NCI-H524 treated with DMSO at 0.1 percent for 48 hours (cell line): ENCODE data around the gene LAMP5.

Source experiments
- DNase-seq: peaks from one replicate; lab custom pipeline; 2025; lab: John Stamatoyannopoulos, UW

The LAMP5 gene

DNA sequence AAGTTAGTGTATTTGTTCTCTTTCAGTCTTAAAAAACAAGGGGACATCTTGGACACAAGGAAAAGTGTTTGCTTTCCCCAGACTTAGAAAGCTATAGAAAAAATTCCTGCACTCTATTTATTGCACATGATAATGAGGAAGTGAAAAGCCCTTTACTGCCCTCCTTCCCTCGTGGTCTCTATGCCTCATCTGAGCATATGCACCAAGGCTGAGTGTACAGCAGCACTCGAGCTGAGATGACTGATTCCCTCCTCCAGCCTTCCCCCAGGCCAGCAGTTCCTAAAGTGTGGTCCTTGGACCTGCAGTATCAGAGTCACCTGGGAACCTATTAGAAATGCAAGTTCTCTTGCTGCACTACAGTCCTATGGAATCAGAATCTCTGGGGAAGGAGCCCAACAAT is 14.3 kb upstream of the LAMP5 start:
- no peak for DNase-seq

DNA sequence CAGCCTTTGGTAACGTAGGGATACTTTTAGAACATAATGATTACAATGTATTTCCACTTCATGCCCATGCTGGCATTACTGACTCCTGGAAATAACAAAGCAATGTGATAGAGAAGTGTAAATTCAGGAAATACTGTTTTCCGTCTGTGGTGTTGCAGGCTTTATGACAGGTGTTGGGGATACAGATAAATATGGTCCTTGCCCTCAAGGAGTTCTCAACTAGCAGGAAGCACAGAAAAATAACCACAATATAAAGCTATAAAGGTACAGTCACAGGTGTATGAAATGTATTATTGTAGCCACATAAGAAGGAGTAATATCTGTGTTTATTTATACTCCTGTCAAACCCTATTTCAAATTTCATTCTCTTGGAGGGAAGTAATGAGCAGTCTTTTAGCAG is 12.9 kb upstream of the LAMP5 start:
- no peak for DNase-seq

DNA sequence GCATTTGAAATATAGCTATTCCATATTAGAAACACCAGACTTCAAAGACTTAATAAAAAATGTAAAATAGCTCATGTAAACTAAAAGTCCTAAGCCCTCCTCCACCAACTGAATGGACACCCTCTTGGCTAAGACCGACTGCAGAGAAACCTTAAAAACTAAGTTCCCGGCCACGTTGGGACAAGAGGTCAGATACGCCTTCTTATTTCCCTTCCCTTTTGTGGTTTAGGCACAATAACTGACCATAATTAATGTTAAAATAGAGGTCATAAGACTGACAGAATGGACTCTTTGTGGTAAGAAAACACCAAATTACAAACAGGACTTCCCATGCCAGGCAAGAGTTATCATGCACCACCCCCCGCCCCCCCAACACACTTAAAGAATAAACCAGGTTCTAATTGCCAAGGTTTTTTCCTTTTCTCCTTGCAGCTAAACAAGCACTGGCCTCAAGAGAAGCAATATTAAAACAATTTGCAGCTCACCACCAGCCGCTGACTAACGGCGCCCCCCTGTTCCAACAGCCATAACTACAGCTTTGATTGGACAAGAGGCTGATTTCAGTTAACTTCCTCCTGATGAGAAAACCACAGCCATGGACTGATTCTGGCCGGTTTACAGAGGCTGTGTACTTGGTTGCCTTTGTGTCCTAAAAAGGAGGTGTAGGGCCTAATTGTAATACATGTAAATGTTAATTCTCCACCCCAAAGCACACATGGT is 10.7 kb upstream of the LAMP5 start:
- no peak for DNase-seq

DNA sequence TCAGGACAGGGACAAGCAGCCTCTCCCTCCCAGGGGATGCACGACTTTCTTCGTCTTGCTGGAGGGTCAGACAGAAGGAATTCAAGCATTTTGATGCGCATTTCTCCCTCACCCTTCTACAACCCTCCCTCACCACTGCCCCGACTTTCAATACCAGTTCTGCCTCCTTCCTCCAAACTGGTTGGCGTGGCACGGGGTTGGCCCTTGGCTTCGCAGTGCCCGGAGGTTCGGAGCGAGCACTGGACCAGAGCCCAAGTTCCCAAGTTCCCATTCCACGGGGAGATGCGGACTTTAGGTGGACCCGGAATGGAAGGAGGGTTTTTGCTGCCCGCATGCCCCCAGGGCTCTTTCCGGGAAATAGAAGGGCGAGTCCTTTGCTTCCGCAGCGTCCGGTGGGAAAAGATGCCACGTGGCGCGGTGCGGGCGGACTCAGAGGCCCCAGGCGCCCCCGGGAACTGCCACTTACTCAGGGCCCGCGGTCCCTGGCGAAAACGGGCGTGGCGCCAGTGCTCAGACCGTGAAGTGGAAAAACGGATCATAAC is 8.0 kb upstream of the LAMP5 start:
- no peak for DNase-seq

DNA sequence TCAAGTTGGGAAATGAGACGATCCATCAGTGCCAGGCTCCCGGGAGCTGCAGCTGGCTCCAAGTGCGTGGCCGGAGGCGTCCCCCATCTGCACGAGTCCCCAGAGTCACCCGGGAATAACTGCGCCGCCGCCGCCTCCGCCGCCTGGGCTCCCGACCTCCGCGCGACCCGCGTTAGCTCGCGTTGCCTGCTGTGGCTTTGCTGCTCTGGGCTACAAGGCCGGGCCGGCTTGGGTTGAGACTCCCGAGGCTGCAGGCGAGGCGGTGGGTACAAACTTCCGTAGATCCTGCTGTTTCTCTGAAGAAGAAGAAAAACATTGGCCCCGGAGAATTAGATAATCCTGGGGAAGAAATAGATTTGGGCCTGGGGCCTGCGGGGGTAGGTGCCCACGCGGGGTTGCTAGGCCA is 7.4 kb upstream of the LAMP5 start:
- DNase-seq, result no peak

DNA sequence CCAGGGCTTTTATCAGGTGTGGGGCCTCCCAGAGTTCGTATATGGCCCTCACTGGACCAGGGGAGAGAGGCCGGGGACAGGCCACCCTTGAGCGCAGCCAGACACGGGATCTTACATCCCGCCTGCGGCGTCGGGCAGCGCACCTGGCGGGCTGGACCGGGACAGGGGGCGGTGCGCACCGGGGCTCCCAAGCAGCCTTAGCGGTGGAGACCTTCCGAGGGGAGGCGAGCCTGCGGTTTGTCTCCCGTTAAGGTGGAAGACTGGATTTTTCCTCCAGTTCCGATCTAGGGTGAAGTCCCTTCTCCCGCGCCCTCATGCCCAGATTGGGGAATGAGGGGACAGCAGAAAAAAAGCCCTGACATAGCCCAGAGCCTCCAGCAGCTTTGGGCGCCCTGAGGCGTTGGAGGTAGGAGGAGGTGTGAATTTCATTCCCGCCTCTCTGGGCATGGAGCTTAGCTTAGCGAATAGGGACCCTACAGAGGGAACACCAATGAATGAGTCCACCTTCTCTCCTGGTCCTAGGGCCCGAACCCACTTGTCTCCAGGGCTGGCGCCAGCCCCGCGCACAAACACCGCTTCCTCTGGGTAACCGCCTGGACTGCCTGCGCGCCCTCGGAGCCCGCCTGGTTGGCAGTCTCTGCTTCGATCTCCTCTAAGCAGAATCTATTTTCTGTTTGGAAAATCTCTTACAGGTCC is 6.7 kb upstream of the LAMP5 start:
- DNase-seq, result no peak

DNA sequence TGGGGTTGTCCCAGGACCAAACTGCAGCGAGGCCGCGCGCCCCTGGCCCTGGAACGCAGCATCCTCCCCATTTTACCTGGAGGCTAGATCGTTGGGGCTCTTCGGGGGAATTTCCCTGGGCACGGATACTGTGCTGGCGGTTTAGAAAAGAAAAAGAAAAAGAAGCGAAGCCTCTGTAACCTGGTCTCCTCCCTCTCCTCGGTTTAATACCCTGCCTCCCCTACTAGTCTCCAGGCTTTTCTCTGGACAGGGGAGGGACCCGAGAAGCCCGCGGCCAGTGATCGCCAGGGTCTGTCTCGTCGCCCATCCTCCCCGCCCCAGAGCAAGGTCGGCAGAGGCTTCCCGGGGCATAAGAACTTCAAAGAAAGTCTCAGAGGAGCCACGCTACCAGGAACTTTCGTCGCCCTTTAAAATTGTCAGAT is 6.1 kb upstream of the LAMP5 start:
- no peak for DNase-seq

DNA sequence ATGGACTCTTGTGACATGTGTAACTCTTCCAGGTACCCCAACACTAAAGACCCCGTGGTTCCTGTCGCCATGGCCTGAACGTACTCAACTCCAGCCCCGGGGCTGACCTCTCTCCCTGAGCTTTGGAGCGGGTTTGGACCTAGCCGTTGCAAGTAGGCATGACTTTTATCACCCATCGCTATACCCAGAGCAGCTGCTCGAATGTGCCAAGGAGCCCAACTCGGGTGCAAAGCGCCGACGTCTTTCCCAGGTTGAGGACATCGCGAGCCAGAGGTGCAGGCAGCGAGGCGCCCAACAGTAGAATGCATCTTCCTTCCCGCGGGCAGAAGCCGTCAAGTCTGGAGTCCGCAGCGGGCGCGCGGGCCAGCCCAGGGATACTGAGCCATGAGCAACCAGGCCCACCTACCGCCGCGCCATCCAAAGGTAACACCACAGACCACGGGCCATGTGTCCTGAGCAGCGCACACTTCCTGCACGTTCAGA is 5.7 kb upstream of the LAMP5 start:
- DNase-seq, result no peak

DNA sequence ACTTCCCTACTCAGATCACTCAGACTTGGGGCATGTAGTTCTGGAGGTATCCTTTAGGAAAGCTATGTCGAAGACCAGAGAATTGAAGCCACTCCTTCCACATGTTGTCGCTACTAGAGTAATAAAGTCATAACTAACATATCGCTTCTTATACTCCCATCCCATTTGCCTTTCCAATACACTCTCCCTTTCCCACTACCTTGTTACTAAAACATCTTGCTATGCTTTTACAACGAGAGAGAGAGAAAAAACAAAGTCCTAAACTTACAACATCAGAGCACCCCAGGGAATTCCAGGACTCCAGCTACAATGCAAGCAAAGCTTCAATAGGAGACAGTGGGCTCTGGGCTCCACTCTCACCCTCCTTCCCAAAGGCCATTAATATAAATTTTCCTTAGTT is 5.1 kb upstream of the LAMP5 start:
- DNase-seq, result no peak

DNA sequence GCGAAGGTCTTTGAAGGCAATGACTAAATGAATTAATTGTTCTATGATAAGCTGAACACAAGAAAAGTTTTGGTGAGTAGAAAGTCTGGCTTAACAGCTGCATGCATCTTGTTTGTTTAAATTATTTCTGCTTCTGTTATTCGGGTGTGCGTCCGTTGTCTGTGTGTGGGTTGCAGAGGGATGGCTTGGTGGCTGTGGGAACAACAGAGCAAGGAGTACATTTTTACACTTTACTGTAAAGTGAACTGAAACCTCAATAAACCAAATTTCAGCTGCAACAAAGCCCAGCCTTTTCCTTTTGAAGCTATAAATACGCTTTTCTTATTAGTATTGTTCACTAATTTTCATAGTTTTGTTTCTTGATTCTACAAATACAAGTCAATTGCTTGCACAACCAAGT is 3.5 kb upstream of the LAMP5 start:
- DNase-seq, result no peak

DNA sequence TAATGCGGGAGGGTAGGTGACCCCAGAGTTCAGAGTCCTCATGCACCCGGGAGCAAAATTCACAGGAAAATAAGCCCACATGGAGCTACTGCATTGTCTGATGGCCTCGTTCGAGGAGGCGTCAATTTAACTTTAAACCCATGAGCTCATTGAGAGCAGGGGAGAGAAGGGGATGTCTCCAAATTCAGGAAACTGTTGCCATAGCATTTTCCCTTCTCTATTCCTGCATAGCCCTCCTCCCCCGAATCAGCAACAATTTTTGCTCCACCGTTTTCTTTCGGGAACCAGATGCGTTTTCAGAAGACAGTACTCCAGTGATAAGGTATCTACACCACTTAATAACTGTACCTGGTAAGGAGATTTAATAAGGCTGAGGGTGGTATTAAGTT is 324 bp upstream of the LAMP5 start:
- DNase-seq, result no peak

DNA sequence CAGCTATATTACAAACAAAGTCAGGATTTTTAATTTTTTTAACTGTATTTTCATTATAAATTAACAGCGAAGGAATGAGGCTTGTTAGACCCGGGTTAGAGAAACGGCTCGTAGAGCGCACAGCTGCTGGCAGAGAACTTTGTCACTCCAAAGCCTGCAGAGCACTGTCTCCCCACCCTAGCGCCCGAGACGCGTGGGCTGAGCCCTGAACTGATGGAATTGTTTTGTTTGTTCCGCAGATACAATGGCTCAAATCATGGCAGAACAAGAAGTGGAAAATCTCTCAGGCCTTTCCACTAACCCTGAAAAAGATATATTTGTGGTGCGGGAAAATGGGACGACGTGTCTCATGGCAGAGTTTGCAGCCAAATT is 810 bp downstream of the LAMP5 start:
- no peak for DNase-seq

DNA sequence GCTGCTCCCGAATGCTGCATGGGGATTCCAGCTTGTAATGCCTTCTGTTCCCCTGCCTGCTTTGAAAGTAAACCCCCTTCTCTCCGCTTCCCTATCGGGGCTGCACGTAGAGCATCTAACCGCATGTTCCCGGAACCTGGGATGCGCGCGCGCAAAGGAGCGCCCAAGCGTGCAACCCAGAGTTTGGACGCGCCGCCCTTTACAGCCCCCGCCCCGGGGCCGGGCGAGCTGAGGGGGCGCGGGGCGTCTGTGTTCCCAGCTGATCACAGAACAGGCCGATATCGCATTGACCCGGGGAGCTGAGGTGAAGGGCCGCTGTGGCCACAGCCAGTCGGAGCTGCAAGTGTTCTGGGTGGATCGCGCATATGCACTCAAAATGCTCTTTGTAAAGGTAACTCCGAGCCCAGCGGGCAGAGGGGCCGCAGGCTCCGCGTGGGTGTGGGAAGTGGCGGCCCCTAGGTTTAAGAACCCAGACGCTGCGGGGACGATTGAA is 1.4 kb downstream of the LAMP5 start:
- DNase-seq, result no peak

DNA sequence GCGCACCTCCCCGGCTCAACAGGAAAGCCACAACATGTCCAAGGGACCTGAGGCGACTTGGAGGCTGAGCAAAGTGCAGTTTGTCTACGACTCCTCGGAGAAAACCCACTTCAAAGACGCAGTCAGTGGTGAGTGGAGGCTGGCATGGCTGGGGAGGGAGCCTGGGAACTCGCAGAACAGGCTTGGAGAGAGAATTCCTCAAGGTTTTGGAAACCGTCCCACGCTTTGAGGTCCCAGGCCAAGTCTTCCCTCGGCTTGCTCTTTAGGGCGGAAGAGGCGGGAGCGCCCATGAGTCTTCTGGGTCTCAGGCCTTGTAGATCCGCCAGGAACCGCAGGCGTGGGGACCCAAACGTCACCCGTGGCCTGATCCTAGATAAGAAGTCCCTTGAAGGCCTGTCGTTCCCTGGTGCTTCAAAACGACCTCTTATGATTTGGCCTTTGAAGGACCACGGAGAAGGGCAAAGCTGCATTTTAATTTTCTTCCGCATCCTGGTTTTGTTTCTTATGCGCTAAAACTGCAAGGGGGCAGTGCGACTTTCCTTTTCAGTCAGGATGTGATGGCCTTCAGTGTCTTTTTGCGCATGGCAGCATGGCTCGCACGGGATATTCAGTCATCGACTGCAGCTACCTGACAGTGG is 2.0 kb downstream of the LAMP5 start:
- DNase-seq, result no peak

DNA sequence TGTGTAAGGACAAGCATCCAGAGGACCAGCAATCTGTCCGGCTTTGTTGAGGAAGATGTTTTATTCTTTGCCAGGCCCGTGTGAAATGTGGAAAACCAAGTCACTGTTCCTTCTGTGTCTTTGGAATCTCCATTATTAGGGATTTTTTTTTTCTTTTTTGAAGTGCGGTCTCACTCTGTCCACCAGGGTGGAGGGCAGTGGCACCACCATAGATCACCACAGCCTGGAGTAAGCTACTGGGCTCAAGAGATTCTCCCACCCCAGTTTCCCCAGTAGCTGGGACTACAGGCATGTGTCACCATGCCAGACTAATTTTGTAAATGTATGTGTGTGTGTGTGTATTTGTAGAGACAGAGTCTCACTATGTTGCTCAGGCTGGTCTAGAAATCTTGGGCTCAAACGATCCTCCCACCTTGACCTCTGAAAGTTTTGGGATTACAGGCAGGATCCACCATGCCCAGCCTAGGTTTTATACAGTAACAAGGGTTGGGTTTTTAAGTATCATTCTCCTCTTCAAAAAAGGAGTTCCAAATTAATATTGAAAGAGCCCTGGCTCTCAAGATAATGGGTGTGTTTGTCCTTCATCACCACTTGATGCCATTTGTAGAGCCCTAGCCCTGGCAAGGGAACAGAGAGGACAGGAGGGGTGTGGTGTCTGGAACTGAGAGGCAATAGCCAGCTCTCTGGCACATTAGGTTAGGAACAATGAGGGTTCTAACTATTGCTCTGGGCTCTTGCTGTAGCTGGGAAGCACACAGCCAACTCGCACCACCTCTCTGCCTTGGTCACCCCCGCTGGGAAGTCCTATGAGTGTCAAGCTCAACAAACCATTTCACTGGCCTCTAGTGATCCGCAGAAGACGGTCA is 3.1 kb downstream of the LAMP5 start:
- no peak for DNase-seq

DNA sequence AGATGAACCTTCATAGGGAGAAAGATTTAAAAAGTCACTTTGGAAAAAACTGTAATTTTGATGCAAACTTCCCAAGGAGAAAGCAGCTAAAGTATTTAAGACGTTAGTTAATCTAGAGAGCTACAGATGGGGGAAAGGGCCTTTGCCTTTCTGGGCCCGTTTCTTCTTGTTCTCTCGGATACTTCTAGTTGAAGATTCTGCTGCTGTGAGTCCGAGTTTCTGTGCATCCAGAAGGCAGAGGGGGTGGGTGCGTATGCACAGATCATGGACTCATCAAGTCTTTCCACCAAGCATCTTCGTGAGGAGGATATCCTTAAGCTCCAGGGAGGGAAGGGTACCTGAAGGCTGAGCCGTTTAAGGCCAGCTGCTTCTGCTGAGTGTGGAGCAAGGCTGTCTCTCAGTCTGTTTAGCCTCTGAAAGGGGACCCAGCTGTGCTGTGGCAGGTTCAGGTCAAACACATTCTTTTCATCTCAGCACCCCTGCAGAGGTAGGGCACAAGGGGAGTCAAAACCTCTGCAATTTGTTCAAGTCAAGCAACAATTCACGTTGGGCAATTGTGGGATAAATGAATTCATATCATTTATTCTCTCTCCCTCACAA is 4.3 kb downstream of the LAMP5 start:
- DNase-seq, result no peak

DNA sequence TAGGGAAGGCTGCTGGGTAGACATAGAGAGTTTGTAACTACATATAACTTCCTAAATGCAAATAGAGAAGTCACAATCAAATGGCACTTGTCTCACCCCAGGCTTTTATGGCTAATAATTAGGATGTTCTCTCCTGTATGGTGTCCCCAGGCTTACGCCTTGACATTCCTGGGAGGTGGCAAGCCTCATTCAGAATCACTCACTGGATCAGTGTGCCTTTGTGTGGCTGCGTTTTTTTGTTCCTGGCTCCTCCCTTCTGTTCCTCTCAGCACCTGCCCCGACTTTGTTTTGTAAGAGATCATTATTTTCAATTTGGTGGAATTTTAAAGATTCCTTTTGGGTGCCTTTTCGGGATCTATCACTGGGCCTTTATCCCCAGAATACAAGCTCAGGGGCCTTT is 5.7 kb downstream of the LAMP5 start:
- DNase-seq, result no peak

DNA sequence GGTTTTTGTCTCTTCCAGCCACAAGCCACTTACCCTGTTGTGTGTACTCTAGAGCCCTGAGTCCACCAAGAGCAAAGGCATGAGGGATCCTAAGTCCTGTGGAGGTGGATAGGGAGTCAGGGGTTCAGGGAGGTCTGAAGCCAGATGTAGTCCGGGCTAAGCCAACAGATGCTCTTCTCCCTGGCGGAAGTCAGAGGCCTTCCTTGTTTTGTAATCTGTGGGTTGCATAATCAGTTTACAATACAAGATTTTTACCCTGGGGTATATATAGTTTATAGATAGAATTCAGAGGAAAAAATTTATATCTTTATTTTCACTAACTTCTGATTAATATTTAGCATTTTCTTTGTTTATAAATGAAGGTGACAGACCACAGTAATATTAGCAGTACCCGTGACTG is 9.2 kb downstream of the LAMP5 start:
- DNase-seq, result no peak

DNA sequence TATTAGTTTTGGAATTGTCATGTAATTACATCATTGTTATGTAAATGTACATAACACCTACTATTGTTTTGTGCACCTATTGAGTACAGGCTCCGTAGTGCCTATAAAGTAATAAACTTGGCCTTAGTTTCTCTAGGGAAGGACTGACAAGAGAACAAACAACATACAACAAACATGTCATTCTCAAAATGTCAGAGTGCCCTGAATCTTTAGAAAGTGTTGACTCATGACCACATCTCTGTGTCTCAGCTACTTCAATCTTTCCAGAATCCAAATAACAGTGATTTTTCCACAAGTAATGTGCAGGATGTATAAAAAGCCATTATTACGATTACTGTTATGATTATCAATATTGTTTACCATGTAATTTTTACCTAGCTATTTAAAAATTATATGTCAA is 17.2 kb downstream of the LAMP5 start:
- DNase-seq, result no peak

DNA sequence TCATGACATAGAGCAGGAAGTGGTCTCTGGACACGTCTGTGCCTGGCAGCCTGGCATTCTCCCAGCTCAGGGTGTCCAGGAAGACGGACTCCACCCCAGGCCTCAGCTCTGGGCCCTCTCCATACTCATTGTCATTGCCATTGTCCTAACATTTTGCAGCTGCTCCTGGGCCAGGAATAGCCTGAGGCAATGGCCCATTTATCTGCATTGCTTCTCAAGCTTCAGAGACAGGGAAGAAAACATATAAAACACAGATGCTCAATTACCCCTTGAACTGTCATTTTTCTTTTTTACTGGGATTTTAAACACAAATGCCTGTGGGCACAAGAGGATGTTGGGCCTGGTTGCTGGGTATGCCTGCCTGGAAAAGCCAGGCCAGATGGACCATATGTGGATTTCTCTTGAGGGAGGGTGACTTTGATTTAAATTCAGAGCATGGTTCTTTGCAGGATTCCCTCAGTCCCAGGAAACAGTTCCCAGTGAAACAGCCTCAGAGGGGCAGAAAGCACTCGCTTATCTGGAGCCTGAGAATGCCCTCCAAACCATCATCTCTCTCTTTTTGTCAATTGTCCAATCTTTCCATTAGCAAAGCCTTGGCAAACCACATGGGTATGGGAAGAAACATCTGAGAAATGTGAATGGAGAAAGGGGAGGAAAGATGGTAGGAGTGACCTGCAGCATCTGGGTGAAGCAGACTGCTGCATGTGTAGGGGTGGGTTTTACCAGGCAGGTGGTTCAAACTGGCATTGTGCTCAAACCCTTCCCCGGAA is 17.9 kb downstream of the LAMP5 start:
- DNase-seq, result no peak

DNA sequence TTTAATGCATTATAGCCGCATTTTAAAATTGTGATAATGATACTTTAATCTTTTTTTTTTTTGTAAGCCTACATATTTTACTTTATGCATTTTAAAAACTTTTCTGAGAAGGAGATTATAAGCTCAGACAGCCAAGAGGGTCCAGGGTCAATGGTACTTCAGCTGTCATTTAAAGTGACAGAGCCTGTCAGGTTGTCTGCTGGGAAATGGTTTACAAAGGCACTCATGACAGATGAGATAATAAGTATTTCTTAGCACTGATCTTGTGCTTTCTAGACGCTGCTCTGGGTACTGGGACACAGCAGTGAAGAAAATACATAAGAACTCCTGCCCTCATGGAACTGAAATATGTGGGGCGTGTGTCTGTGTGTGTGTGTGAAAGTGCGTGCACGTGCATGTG is 19.6 kb downstream of the LAMP5 start:
- no peak for DNase-seq
